IPS-NIHi11 (cell line): Measurements from ENCODE around the gene NKAIN1.
"Not testable (repeated sequence)": the region's sequence is repeated elsewhere in the genome, so short reads cannot be mapped to it uniquely, and the experiment has no call there.

ENCODE experiments used
- DNase-seq: peaks from one replicate; pipeline ENCODE4 v3.0.0; 2012; ENCODE audit warnings: mixed read lengths, low spot score

NKAIN1 gene

GRCh38 chr1:31154000-31154631, 85.6 kb downstream of the NKAIN1 start:
- DNase-seq = no peak

DNA sequence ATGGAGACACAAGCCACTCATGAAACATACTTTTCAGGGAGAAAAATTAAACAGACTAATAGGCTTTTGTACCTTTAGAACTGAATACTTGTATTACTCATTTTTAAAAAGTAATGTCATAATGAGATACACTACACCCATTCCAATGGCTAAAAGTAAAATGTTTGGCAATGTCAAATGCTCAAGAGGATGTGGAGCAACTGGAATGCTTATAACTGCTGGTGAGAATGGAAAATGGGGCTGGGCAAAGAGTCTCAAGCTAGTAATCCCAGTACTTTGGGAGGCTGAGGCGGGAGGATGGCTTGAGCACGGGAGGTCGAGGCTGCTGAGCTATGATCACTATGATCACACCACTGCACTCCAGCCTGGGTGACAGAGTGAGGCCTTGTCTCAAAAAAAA, 86.3 kb downstream of the NKAIN1 start:
- DNase-seq = no peak

DNA sequence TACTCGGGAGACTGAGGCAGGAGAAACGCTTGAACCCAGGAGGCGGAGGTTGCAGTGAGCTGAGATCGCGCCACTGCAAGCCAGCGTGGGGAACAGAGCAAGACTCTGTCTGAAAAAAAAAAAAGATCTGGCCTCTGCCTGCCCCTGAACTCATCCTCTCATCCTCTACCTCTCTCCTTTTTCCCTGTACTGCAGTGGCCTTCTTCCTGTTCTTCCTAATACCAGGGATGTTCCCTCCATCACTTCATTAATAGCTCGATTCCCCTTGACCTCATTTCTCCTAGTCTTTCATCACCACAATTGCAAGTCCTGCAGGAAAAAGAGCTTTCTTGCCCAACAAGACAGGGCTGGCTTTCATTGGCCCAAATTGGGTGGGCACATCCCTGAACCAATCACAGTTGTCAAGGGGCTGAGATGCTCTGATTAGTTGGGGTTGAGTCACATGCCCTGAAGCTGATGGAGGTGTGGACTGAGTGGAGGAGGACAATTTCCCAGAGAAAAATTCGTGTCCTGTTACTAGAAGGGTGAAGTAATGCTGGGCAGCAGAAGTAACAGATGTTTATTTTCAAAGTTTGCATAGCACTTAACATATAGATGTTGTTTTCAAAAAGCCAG, 87.4 kb downstream of the NKAIN1 start:
- DNase-seq = no peak

- no peak for DNase-seq
Measured at GRCh38 chr1:31151402-31151801, 88.3 kb downstream of the NKAIN1 start.

GRCh38 chr1:31148409-31148808, 91.3 kb downstream of the NKAIN1 start:
- DNase-seq = no peak

DNA sequence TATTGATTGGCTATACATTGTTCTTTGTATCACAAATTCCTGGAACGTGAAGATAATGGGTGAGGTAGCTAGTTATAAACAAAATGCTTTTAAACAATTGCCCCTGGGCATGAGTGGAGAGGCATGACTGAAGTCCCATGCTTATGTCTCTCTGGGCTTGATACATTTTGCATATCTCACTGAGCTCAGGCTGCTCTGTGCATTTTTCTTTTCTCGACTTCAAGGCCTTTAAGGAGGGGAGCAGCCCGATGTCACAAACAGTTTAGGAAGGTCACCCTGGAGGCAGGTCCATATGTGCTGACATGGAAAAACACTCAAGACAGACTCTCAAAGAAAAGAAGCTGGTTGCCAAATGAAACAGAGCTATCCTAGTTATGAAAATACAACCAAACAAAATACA, 94.0 kb downstream of the NKAIN1 start:
- no peak for DNase-seq

DNA sequence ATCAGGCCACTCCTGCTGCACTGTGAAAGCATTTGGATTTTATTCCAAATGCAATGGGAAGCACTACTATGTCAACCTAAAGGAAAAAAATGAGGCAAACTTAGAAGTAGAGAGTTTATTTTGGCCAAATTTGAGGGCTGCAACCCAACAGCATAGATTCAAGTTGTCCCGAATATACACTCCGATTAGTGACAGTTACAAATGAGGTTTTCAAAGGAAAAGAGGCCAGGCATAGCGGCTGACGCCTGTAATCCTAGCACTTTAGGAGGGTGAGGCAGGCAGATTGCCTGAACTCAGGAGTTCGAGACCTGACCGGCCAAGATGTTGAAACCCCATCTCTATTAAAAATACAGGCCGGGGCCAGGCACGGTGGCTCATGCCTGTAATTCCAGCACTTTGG, 95.2 kb downstream of the NKAIN1 start:
- DNase-seq = no peak

GRCh38 chr1:31143455-31143854, 96.2 kb downstream of the NKAIN1 start:
- DNase-seq = no peak

- DNase-seq = no peak
Measured at GRCh38 chr1:31142406-31142805, 97.3 kb downstream of the NKAIN1 start.

GRCh38 chr1:31140299-31140698, 99.4 kb downstream of the NKAIN1 start:
- DNase-seq = no peak

- DNase-seq = not testable (repeated sequence)
Measured at GRCh38 chr1:31138797-31139521, 100.7 kb downstream of the NKAIN1 start.

- not testable (repeated sequence) for DNase-seq
Measured at GRCh38 chr1:31137873-31138272, 101.8 kb downstream of the NKAIN1 start.

GRCh38 chr1:31135973-31136600, 103.6 kb downstream of the NKAIN1 start:
- no peak for DNase-seq

GRCh38 chr1:31133368-31133767, 106.3 kb downstream of the NKAIN1 start:
- no peak for DNase-seq
